Thyroid gland (tissue), 4 donors: Measurements from ENCODE around the gene GRIP2. TPM values are rescaled to one million over a fixed set of nuclear protein-coding genes. Genes with fewer than 3 reads are reported as not detected.

Experiments used
- DNase-seq, 2 donors: peaks; one replicate each; pipeline ENCODE4 v3.0.0-alpha.2; 2019
- H3K27ac ChIP-seq, 3 donors: fragments of 200-600 bp; sonication (generic); 1 replicate in 2 of 3; 2 replicates in 1 of 3; pipeline ENCODE4 v1.5.1; 2016 to 2019; ENCODE audit warnings: mild to moderate bottlenecking in 1 of 3, moderate library complexity in 1 of 3
- H3K27me3 ChIP-seq: fragments of 200-600 bp; sonication (generic); one replicate; pipeline ENCODE4 v1.5.1; 2019
- H3K36me3 ChIP-seq, 2 donors: fragments of 200-600 bp; sonication (generic); one replicate each; pipeline ENCODE4 v1.5.1; 2016 to 2019
- H3K4me1 ChIP-seq, 2 donors: fragments of 200-600 bp; sonication (generic); one replicate each; pipeline ENCODE4 v1.5.1; 2017 to 2019
- H3K4me3 ChIP-seq, 3 donors: fragments of 200-600 bp; sonication (generic); replicated peaks in 1 of 3; 1 replicate in 2 of 3; 2 replicates in 1 of 3; pipeline ENCODE4 v1.5.1; 2016; ENCODE audit warnings: mild to moderate bottlenecking in 1 of 3
- H3K9me3 ChIP-seq: fragments of 200-600 bp; sonication (generic); one replicate; pipeline ENCODE4 v1.5.1; 2017
- CTCF ChIP-seq, 6 experiments: fragments of 200-600 bp in 3 of 6; fragments of 450-650 bp in 3 of 6; sonication (generic) in 3 of 6; IDR thresholded peaks; one replicate each; pipeline ENCODE4 v1.5.1; 2016 to 2019; ENCODE audit warnings: antibody characterized with exemption in 6 of 6, mild to moderate bottlenecking in 2 of 6, inconsistent platforms in 1 of 6, moderate library complexity in 1 of 6
- POLR2A ChIP-seq, 2 donors: fragments of 450-650 bp; IDR thresholded peaks; one replicate each; pipeline ENCODE4 v1.6.1; 2017; ENCODE audit warnings: antibody characterized with exemption in 2 of 2, mild to moderate bottlenecking in 2 of 2, moderate library complexity in 1 of 2
- WGBS, 2 donors: methylation state at CpG; one replicate each; pipeline ENCODE4 v1.1.5; 2017; 5-methylcytosine and 5-hydroxymethylcytosine counted together
- intact Hi-C: fragments of 100-400 bp; cut with DNase I; formaldehyde crosslinking; loops from one replicate; pipeline ENCODE4 v1.15.1; 2023
- small RNA-seq: library from RNA; depleted of rRNA; stranded (forward); fragments of <200 nt; gene quantifications from one replicate; pipeline ENCODE3, GENCODE V24; 2016
- total RNA-seq, 4 donors: library from RNA; depleted of rRNA; stranded (reverse); fragments of >200 nt; gene quantifications; one replicate each; pipeline ENCODE4 v1.2.3, GENCODE V29; 2016

Gene GRIP2
- total RNA-seq, 4 donors from 2014 or later = 0.22 to 0.44 (median 0.39) TPM

GRCh38 chr3:14440168-14440518 is 100.0 kb downstream of the GRIP2 start:
- TF ChIP-seq POLR2A (IDR thresholded peaks at IDR 0.05) (no peak), CTCF (IDR thresholded peaks at IDR 0.05) (no peak)
- DNase-seq = no peak
- no peaks in the 10 kb centered on the region for H3K9me3 ChIP-seq
- no peaks in the 10 kb centered on the region for H3K27me3 ChIP-seq
- 28 to 64% methylated on average over 3 of the region's 3 CpGs for WGBS, 2 donors
- peaks cover 34 to 54% of the 10 kb centered on the region in 2 donors for H3K4me1 ChIP-seq
- H3K4me3 ChIP-seq = no peak overlapping the region
- intact Hi-C loops = no loop called here
- H3K36me3 ChIP-seq = peaks cover 0 to 5% of the 10 kb centered on the region in 2 donors
- H3K27ac ChIP-seq = no peak overlapping the region

GRCh38 chr3:14439501-14440167 is 100.5 kb downstream of the GRIP2 start:
- intact Hi-C loops = no loop called here
- WGBS, 2 donors = 16 to 37% methylated on average over 8 to 13 of the region's 13 CpGs
- Histone ChIP-seq H3K27ac (no peak overlapping the region), H3K27me3 (no peaks in the 10 kb centered on the region), H3K4me3 (no peak overlapping the region), H3K36me3 (peaks cover 0 to 5% of the 10 kb centered on the region in 2 donors), H3K9me3 (no peaks in the 10 kb centered on the region), H3K4me1 (peaks cover 39 to 59% of the 10 kb centered on the region in 2 donors)
- TF ChIP-seq POLR2A (IDR thresholded peaks at IDR 0.05) (no peak), CTCF (IDR thresholded peaks at IDR 0.05) (no peak)
- DNase-seq = peak; percentile 53 to 62

Small RNA genes within 50 kb of the gene (small RNA-seq; reads per million reads assigned to genes)
- gene RNU6-905P = not detected

Other genes starting within 250 kb of the GRIP2 start
- gene SLC6A6, start 137.7 kb downstream of the GRIP2 start, total RNA-seq = 10 to 100 TPM; 42.7 to 98.0 (median 72.5) TPM
- 10 to 100 TPM; 21.2 to 30.1 (median 25.5) TPM for gene CCDC174, start 111.4 kb upstream of the GRIP2 start, total RNA-seq
- under 1 TPM in 1 of 4 donors, not detected in 3; 0.29 TPM for gene C3orf20, start 134.8 kb upstream of the GRIP2 start, total RNA-seq